K562 (cell line): ENCODE results near the gene CASTOR1. TPM values are rescaled to one million over a fixed set of nuclear protein-coding genes. Genes with fewer than 3 reads are reported as not detected.
A peak's percentile ranks its signal among the peaks of the same experiment; 100 is the strongest.

Experiments
- EGR1 ChIP-seq: fragments of 450-650 bp; conservative IDR thresholded peaks from 2 replicates; pipeline ENCODE4 v1.6.1; 2017; ENCODE audit warnings: mild to moderate bottlenecking
- KAT7 ChIP-seq: sonication (generic); formaldehyde crosslinking; IDR thresholded peaks from 2 replicates; pipeline ENCODE4 v1.8.0; 2022; ENCODE audit warnings: missing genetic modification reagents, mild to moderate bottlenecking, borderline replicate concordance
- KAT8 ChIP-seq: fragments of 450-650 bp; IDR thresholded peaks from 2 replicates; pipeline ENCODE4 v1.6.1; 2016; ENCODE audit warnings: low read depth, mild to moderate bottlenecking
- MXI1 ChIP-seq: IDR thresholded peaks from 2 replicates; pipeline ENCODE4 v1.6.1; 2011; ENCODE audit warnings: low read depth, mild to moderate bottlenecking, improper control_type of control experiment, low read length
- NRF1 ChIP-seq, 2 experiments: fragments of 450-650 bp; IDR thresholded peaks in 1 of 2; conservative IDR thresholded peaks in 1 of 2; 2 replicates each; pipeline ENCODE4 v1.6.1; 2014; ENCODE audit warnings: mild to moderate bottlenecking in 2 of 2
- PCBP2 ChIP-seq: fragments of 200-400 bp; formaldehyde crosslinking; IDR thresholded peaks from 2 replicates; pipeline ENCODE4 v1.6.1; 2018; ENCODE audit warnings: low read length, low read depth, mild to moderate bottlenecking, moderate library complexity; ENCODE audit not compliant: poor library complexity, severe bottlenecking
- PML ChIP-seq: IDR thresholded peaks from 2 replicates; pipeline ENCODE4 v1.6.1; 2012; ENCODE audit warnings: low read length, inconsistent platforms
- PRPF4 ChIP-seq: fragments of 200-400 bp; formaldehyde crosslinking; IDR thresholded peaks from one replicate; pipeline ENCODE4 v1.6.1; 2017; ENCODE audit warnings: low read length, low read depth, mild to moderate bottlenecking; ENCODE audit not compliant: insufficient read depth, poor library complexity, severe bottlenecking
- RBM34 ChIP-seq: fragments of 200-400 bp; formaldehyde crosslinking; IDR thresholded peaks from 2 replicates; pipeline ENCODE4 v1.6.1; 2018; ENCODE audit warnings: low read length, borderline replicate concordance; ENCODE audit not compliant: insufficient read depth
- XRCC3 ChIP-seq: fragments of 450-650 bp; IDR thresholded peaks from 2 replicates; pipeline ENCODE4 v1.6.1; 2017; ENCODE audit warnings: mild to moderate bottlenecking, moderate library complexity
- ZNF133 ChIP-seq: fragments of 250-450 bp; sonication (Bioruptor Pico); IDR thresholded peaks from 2 replicates; pipeline ENCODE4 v1.4.0; 2020; ENCODE audit warnings: mild to moderate bottlenecking
- polyA plus RNA-seq, 8 experiments: library from polyadenylated mRNA; depleted of rRNA in 4 of 8; stranded (reverse) in 5 of 8; unstranded in 3 of 8; fragments of >200 nt; fragmentation: Nextera tagmentation in 2 of 8; fragmentation: Illumina TruSeq in 1 of 8; extraction: Ambion mirVana in 2 of 8; extraction: Trizol in 1 of 8; gene quantifications; 2 replicates each; pipeline versions ENCODE4 v1.2.1 to v1.2.3, GENCODE V29; 2011 to 2014; ENCODE audit warnings: inconsistent platforms in 1 of 8, missing spikeins in 1 of 8
- total RNA-seq, 7 experiments: library from RNA; depleted of rRNA in 6 of 7; stranded (reverse); fragments of >200 nt in 6 of 7; fragmentation: Illumina TruSeq in 2 of 7; extraction: Trizol in 2 of 7; gene quantifications; 2 replicates each; pipeline versions ENCODE4 v1.2.1 to v1.2.3, GENCODE V29; 2011 to 2021; ENCODE audit warnings: low replicate concordance in 1 of 7
- TF ChIP-seq, protein P1 (sequence below), 2 experiments: fragments of 450-650 bp; conservative IDR thresholded peaks; 2 replicates each; pipeline ENCODE4 v1.6.1; 2017; ENCODE audit warnings: mild to moderate bottlenecking in 2 of 2, moderate library complexity in 2 of 2
- TF ChIP-seq, protein P2 (sequence below): sonication (generic); formaldehyde crosslinking; IDR thresholded peaks from 2 replicates; pipeline ENCODE4 v1.8.1; 2022; ENCODE audit warnings: missing genetic modification reagents
- TF ChIP-seq, protein P3 (sequence below): fragments of 250-450 bp; sonication (Bioruptor Pico); IDR thresholded peaks from 2 replicates; pipeline ENCODE4 v1.5.0; 2021
- TF ChIP-seq, protein P4 (sequence below): sonication (generic); formaldehyde crosslinking; IDR thresholded peaks from 2 replicates; pipeline ENCODE4 v1.8.0; 2022; ENCODE audit warnings: mild to moderate bottlenecking, missing genetic modification reagents
- TF ChIP-seq, protein P5 (sequence below): fragments of 250-450 bp; sonication (Bioruptor Pico); IDR thresholded peaks from 2 replicates; pipeline ENCODE4 v1.8.0; 2022; ENCODE audit warnings: moderate library complexity, mild to moderate bottlenecking, inconsistent platforms
- TF ChIP-seq, protein P6 (sequence below): sonication (generic); formaldehyde crosslinking; IDR thresholded peaks from 2 replicates; pipeline ENCODE4 v1.9.0; 2022; ENCODE audit warnings: mild to moderate bottlenecking, missing genetic modification reagents
- TF ChIP-seq, protein P7 (sequence below): sonication (generic); formaldehyde crosslinking; IDR thresholded peaks from 2 replicates; pipeline ENCODE4 v1.8.0; 2022; ENCODE audit warnings: mild to moderate bottlenecking, missing genetic modification reagents

Gene CASTOR1
- total and polyA plus RNA-seq, 9 of the 15 experiments (the other 6 are each of a cell fraction or from before 2014, with no cell fraction given): 0.35 to 2.6 (median 1.1) TPM

DNA sequence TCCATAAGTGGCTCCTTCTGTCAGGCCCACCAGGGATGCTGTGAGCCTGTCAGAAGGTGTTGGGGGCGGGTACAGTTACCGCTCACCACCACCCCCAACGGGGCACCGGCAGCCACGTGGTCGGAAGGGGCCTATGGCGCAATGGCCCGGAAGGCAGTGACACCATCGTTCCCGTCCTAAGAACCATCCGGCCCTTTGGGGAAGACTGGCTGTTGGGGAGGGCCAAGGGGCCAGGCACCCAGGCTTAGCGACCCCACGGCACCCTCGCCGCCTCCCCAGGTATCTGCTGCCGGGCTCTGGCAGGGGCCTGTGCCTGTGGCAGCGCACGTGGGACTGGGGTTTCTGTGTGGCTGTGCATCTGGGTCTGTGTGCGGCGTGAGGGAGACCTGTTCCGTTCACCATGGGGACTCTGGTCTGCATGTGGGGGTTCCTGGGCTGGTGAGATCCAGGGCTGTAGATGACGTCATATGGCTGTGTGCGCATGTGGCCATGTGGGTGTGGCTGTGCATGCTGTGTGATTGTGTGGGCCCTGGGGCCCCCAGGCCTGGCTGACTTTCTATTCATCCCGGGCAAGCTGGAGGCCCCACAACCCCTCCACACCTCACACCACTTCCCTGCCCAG, 23.4 kb downstream of the CASTOR1 start (continued):
- TF ChIP-seq, protein P1, sequence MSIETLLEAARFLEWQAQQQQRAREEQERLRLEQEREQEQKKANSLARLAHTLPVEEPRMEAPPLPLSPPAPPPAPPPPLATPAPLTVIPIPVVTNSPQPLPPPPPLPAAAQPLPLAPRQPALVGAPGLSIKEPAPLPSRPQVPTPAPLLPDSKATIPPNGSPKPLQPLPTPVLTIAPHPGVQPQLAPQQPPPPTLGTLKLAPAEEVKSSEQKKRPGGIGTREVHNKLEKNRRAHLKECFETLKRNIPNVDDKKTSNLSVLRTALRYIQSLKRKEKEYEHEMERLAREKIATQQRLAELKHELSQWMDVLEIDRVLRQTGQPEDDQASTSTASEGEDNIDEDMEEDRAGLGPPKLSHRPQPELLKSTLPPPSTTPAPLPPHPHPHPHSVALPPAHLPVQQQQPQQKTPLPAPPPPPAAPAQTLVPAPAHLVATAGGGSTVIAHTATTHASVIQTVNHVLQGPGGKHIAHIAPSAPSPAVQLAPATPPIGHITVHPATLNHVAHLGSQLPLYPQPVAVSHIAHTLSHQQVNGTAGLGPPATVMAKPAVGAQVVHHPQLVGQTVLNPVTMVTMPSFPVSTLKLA (conservative IDR thresholded peaks at IDR 0.05): 0 out of 4 replicates have a peak, but pooled peaks of 1 of the 2 experiments have one; percentile 50
- TF ChIP-seq KAT8 (no peak), MXI1 (no peak), RBM34 (no peak), NRF1 (conservative IDR thresholded peaks at IDR 0.05 in 1 of 2, IDR thresholded peaks at IDR 0.05 in 1 of 2) (0 out of 4 replicates have a peak, but pooled peaks of 1 of the 2 experiments have one; percentile 16), EGR1 (no peak), KAT7 (CRISPR knock-in tag) (no peak), PRPF4 (no peak), PCBP2 (no peak), XRCC3 (no peak), PML (no peak), ZNF133 (CRISPR knock-in tag) (no peak)
- TF ChIP-seq, protein P2, sequence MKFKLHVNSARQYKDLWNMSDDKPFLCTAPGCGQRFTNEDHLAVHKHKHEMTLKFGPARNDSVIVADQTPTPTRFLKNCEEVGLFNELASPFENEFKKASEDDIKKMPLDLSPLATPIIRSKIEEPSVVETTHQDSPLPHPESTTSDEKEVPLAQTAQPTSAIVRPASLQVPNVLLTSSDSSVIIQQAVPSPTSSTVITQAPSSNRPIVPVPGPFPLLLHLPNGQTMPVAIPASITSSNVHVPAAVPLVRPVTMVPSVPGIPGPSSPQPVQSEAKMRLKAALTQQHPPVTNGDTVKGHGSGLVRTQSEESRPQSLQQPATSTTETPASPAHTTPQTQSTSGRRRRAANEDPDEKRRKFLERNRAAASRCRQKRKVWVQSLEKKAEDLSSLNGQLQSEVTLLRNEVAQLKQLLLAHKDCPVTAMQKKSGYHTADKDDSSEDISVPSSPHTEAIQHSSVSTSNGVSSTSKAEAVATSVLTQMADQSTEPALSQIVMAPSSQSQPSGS (CRISPR knock-in tag): peak; percentile 43; the same call in 1 of the 2 replicates
- TF ChIP-seq, protein P3, sequence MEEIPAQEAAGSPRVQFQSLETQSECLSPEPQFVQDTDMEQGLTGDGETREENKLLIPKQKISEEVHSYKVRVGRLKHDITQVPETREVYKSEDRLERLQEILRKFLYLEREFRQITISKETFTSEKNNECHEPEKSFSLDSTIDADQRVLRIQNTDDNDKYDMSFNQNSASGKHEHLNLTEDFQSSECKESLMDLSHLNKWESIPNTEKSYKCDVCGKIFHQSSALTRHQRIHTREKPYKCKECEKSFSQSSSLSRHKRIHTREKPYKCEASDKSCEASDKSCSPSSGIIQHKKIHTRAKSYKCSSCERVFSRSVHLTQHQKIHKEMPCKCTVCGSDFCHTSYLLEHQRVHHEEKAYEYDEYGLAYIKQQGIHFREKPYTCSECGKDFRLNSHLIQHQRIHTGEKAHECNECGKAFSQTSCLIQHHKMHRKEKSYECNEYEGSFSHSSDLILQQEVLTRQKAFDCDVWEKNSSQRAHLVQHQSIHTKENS (CRISPR knock-in tag): no peak
- TF ChIP-seq, protein P4, sequence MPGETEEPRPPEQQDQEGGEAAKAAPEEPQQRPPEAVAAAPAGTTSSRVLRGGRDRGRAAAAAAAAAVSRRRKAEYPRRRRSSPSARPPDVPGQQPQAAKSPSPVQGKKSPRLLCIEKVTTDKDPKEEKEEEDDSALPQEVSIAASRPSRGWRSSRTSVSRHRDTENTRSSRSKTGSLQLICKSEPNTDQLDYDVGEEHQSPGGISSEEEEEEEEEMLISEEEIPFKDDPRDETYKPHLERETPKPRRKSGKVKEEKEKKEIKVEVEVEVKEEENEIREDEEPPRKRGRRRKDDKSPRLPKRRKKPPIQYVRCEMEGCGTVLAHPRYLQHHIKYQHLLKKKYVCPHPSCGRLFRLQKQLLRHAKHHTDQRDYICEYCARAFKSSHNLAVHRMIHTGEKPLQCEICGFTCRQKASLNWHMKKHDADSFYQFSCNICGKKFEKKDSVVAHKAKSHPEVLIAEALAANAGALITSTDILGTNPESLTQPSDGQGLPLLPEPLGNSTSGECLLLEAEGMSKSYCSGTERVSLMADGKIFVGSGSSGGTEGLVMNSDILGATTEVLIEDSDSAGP: no peak
- TF ChIP-seq, protein P5, sequence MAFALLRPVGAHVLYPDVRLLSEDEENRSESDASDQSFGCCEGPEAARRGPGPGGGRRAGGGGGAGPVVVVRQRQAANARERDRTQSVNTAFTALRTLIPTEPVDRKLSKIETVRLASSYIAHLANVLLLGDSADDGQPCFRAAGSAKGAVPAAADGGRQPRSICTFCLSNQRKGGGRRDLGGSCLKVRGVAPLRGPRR (CRISPR knock-in tag): no peak
- TF ChIP-seq, protein P6, sequence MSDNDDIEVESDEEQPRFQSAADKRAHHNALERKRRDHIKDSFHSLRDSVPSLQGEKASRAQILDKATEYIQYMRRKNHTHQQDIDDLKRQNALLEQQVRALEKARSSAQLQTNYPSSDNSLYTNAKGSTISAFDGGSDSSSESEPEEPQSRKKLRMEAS (CRISPR knock-in tag): peak; percentile 7; the same call in 1 of the 2 replicates
- TF ChIP-seq, protein P7, sequence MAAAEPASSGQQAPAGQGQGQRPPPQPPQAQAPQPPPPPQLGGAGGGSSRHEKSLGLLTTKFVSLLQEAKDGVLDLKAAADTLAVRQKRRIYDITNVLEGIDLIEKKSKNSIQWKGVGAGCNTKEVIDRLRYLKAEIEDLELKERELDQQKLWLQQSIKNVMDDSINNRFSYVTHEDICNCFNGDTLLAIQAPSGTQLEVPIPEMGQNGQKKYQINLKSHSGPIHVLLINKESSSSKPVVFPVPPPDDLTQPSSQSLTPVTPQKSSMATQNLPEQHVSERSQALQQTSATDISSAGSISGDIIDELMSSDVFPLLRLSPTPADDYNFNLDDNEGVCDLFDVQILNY (CRISPR knock-in tag): no peak
